VCaP (cell line): Measurements from ENCODE around the gene SLC6A11.

Experiments used
- H3K27ac ChIP-seq: fragments of 450-650 bp; 2 replicates; pipeline ENCODE4 v1.5.1; 2017
- CTCF ChIP-seq: fragments of 450-650 bp; conservative IDR thresholded peaks from 2 replicates; pipeline ENCODE4 v1.5.1; 2017; ENCODE audit warnings: mild to moderate bottlenecking, moderate library complexity

Gene SLC6A11

GRCh38 chr3:10823516-10823818 is 7.4 kb downstream of the SLC6A11 start:
- no peak for TF ChIP-seq CTCF

GRCh38 chr3:10824468-10824867 is 8.4 kb downstream of the SLC6A11 start:
- no peak overlapping the region for H3K27ac ChIP-seq
- no peak for TF ChIP-seq CTCF

More at GRCh38 chr3:10823516-10823818, 7.4 kb downstream of the SLC6A11 start:
- H3K27ac ChIP-seq: no peak overlapping the region

GRCh38 chr3:10833855-10834414 is 17.9 kb downstream of the SLC6A11 start:
- no peak for TF ChIP-seq CTCF
- H3K27ac ChIP-seq: no peak overlapping the region

GRCh38 chr3:10834951-10835350 is 18.9 kb downstream of the SLC6A11 start:
- TF ChIP-seq CTCF: no peak
- no peak overlapping the region for H3K27ac ChIP-seq

- no peak overlapping the region for H3K27ac ChIP-seq
- TF ChIP-seq CTCF: no peak
Measured at GRCh38 chr3:10835406-10835805, 19.4 kb downstream of the SLC6A11 start.

- TF ChIP-seq CTCF: no peak
- H3K27ac ChIP-seq: no peak overlapping the region
Measured at GRCh38 chr3:10836676-10837075, 20.6 kb downstream of the SLC6A11 start.

GRCh38 chr3:10837849-10838248 is 21.8 kb downstream of the SLC6A11 start:
- H3K27ac ChIP-seq: no peak overlapping the region
- no peak for TF ChIP-seq CTCF
